Hepatic stellate cell (primary cell): ENCODE results near the gene ACY1.
"Not testable (repeated sequence)": the region's sequence is repeated elsewhere in the genome, so short reads cannot be mapped to it uniquely, and the experiment has no call there.

Experiments used
- DNase-seq: peaks from one replicate; pipeline ENCODE4 v3.0.0; 2011; ENCODE audit warnings: low spot score

ACY1 gene

GRCh38 chr3:52024765-52025452 lies 41.6 kb downstream of the ACY1 start:
- no peak for DNase-seq

- DNase-seq, result no peak
Observed at GRCh38 chr3:52025453-52025852, 42.1 kb downstream of the ACY1 start.

GRCh38 chr3:52026041-52026440 lies 42.7 kb downstream of the ACY1 start:
- no peak for DNase-seq

GRCh38 chr3:52028572-52028971 lies 45.2 kb downstream of the ACY1 start:
- DNase-seq, result no peak

- DNase-seq, result no peak
Observed at GRCh38 chr3:52029053-52029452, 45.7 kb downstream of the ACY1 start.

GRCh38 chr3:52029535-52029934 lies 46.2 kb downstream of the ACY1 start:
- DNase-seq, result no peak

GRCh38 chr3:52030714-52031310 lies 47.5 kb downstream of the ACY1 start:
- no peak for DNase-seq

GRCh38 chr3:52031896-52032295 lies 48.6 kb downstream of the ACY1 start:
- DNase-seq, result no peak

- no peak for DNase-seq
Observed at GRCh38 chr3:52032702-52033408, 49.5 kb downstream of the ACY1 start.

GRCh38 chr3:52033748-52034147 lies 50.4 kb downstream of the ACY1 start:
- not testable (repeated sequence) for DNase-seq

- no peak for DNase-seq
Observed at GRCh38 chr3:52034212-52034611, 50.9 kb downstream of the ACY1 start.

- no peak for DNase-seq
Observed at GRCh38 chr3:52034651-52035050, 51.3 kb downstream of the ACY1 start.

GRCh38 chr3:52036222-52036694 lies 52.9 kb downstream of the ACY1 start:
- no peak for DNase-seq

- no peak for DNase-seq
Observed at GRCh38 chr3:52036829-52037228, 53.5 kb downstream of the ACY1 start.

- DNase-seq, result no peak
Observed at GRCh38 chr3:52037291-52037690, 54.0 kb downstream of the ACY1 start.

- no peak for DNase-seq
Observed at GRCh38 chr3:52038227-52038626, 54.9 kb downstream of the ACY1 start.
